TTC549 (cell line): ENCODE data around the gene MTCL1.
"Not testable (repeated sequence)": the region's sequence is repeated elsewhere in the genome, so short reads cannot be mapped to it uniquely, and the experiment has no call there.

Experiments
- FAIRE-seq: peaks from 2 replicates; lab custom pipeline; 2012; peaks lifted over from hg19 to GRCh38; lab: Jason Lieb, UNC

MTCL1 gene

GRCh38 chr18:8744038-8744437 is 38.7 kb downstream of the MTCL1 start:
- FAIRE-seq = no peak

GRCh38 chr18:8744656-8745055 is 39.3 kb downstream of the MTCL1 start:
- no peak for FAIRE-seq

DNA sequence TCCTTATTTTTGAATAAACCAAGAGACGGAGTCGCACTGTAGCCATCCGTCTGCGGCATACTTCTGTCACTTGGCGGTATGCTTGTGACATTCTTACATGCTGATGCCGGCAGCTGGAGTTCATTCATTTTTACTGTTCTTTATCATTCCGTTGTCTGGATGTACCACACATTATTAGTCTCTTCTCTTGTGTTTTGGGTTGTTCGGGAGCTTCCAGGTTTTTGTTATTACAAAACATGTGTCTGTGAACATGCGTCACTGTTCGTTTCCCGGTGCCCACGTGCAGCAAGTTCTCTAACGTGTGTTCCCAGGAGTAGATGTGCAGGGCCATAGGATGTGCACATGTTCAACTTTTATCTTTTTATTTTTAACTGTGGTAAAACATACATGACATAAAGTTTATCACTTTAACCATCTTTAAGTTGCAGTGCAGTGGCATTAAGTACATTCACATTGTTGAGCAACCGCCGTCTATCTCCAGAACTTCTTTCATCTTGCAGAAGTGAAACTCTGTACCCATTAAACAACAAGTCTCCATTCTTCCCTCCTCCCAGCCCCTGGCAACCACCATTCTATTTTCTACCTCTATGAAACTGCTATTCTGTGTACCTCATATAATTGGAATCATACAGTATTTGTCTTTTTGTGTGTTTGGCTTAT is 40.1 kb downstream of the MTCL1 start:
- no peak for FAIRE-seq

DNA sequence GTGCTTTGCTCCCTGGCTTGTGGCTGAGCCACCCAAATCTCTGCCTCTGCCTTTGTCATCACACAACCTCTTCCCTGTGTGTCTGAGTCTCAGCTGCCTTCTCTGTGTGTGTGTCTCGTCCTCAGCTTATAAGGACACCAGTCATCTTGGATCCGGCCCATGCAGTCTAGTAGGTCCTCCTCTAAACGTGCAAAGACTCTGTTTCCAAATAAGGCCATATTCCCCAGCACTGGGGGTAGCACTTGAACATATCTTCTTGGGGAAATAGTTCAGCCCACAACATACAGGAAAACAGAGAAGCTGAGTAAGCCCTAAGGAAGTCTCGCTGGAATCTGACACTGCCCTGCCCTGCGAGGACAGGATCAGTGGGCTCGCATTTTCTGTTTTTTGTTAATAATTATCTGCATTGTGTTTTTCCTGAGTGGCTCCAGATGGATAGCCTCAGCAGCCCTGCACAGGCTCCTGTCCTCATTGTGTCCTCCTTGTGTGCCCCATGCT is 42.1 kb downstream of the MTCL1 start:
- no peak for FAIRE-seq

GRCh38 chr18:8749492-8749891 is 44.1 kb downstream of the MTCL1 start:
- FAIRE-seq = no peak

DNA sequence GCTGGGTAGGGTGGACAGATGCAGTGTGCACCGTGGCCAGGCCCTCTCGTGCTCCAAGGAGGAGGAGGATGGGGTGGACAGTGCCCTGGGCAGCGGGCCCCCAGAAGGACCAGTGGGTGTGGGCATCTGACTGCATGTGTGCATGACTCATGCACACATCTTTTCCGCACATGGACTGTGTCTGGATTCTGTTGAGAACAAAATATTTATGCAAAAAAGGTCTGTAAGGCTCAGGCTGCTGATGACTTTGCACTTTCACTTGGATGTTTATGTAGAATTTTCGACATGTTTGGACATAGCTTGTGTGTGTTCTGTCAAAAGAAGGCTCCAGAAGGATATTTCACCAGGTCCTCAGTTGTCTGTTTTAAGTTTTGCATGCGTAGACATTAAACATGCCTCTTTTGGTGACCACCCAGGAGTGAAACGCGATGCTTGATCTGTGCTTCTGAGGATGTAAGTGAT is 45.6 kb downstream of the MTCL1 start:
- no peak for FAIRE-seq

DNA sequence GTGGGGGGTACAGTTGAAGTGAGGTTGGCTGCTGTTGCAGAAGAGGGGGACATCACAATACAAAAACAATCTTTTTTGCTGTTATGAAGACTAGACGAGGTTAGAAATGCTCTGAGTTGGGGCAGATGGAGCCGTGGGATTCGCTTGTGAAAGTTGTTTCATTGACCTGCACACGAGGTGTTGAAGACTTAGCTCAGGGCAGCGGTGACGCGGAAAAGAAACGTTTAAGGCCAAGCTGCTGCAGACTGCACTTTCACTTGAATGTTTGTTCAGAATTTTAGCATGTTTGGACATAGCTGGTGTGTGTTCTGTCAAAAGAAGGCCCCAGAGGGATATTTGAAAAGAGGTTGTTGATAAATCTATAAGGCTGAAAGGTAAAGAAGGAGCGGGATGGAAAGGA is 46.3 kb downstream of the MTCL1 start:
- FAIRE-seq = no peak

DNA sequence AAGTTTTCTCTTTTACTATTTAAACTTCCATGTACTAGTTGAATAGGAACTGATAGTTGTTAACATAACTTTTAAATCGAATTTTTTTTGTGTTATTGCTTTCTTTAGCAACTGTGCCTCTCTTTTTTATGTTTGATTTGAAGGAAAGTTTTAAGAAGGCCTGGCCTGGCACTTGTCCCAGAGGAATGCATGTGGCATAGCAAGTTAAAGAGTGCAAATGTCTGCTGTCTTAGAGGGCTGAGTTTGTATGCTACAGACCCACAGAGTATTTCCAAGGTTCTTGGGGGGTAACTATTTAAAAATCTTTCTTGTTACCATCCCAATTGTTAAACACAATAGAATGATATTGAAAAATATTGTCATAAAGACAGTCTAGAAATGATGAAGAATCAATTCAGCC is 47.0 kb downstream of the MTCL1 start:
- FAIRE-seq = no peak

- no peak for FAIRE-seq
Observed at GRCh38 chr18:8754995-8755960, 49.9 kb downstream of the MTCL1 start.

DNA sequence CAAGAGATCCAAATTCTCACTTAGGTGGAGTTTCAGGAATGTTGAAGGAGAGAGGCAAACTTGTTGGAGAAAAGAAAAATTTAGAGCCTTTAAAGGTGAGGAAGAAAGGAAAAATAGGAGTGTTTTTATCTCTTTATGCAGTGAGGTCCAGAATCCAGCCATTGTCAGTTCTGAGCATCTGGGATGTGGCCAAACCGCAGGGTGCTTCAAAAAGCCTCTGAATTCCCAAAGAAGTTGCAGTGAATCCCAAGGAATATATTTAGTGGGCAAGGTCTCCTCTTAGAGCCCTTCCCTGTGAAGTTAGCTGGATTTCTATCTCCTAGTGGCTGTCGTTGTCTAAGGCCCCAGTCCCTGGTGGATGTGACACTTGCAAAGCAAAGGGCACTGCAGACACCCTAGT is 51.2 kb downstream of the MTCL1 start:
- FAIRE-seq = no peak

GRCh38 chr18:8757396-8757997 is 52.1 kb downstream of the MTCL1 start:
- no peak for FAIRE-seq

DNA sequence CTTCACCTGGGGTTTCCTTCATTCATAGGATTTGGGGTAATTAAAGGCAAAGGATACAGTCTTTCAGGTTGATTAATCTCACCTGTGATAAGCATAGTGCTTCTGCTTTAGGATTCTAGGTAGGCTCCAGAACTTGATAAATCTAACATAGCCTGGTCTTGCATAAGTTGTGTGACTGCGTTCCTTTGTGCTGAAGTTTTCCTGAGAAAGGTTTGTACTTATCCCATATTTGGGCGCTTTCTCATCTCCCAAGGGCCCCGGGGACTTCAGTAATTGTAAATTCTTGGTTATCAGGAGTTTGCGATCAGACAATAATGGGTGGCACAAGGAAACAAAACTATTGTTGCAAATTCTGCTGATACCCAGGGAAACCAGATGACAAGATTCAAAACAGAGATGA is 53.1 kb downstream of the MTCL1 start:
- FAIRE-seq = no peak

DNA sequence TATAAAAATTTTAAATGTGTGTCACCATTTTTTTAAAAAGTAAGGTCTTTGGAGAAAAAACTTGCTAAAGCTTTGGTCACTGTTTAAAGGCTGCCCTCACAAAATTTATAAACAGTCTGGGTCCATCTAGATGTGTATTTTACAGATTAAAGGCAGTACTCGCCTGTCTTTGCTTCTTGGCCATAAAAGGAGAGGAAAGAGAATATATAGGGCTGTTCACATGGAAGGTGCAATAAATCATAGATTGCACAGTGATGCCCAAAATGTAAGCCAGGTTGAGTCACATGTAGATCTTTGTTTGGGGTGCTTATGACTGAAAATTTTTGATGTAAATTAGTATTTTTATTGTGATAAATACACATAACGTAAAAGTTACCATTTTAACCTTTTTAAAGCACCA is 55.6 kb downstream of the MTCL1 start:
- no peak for FAIRE-seq

- not testable (repeated sequence) for FAIRE-seq
Observed at GRCh38 chr18:8761535-8761934, 56.2 kb downstream of the MTCL1 start.

- no peak for FAIRE-seq
Observed at GRCh38 chr18:8762968-8763367, 57.6 kb downstream of the MTCL1 start.

- no peak for FAIRE-seq
Observed at GRCh38 chr18:8763611-8764010, 58.3 kb downstream of the MTCL1 start.

- FAIRE-seq = no peak
Observed at GRCh38 chr18:8765783-8766463, 60.6 kb downstream of the MTCL1 start.

DNA sequence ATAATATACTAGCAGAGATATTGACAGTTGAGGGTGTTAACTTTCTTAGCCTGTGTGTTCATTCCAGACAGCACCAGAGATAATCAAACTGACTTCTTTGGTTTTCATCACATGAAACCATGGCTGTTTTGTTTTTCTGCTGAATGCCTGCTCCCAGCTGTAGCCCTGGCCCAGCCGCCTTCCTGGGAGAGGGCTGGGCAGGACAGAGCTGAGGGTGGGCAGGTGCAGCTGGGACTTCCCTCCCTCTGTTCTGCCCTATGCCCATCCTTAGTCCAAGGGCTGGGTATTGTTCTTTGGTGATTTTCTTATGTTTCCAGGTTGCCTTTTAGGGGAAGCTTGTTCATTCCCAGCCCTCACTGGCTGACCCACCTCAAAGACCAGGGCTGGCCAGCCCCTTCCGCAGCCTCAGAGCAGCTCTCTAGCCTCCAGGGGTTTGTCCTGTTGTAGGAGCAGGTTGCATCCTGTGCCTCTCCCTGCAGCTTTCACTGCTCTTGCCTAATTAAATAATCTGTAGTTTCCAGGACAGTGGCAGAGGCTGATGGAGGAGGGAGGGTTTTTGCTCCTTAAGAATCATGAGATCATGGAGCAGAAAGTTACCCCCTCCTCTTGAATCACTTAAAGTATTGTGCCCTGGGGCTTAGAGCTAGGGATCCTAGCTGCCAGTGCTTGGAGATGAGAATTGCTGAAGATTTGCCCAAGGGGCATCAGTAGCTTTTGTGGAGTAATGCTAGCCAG is 61.4 kb downstream of the MTCL1 start:
- no peak for FAIRE-seq

GRCh38 chr18:8767340-8767739 is 62.0 kb downstream of the MTCL1 start:
- FAIRE-seq = no peak

- no peak for FAIRE-seq
Observed at GRCh38 chr18:8769509-8770095, 64.2 kb downstream of the MTCL1 start.

DNA sequence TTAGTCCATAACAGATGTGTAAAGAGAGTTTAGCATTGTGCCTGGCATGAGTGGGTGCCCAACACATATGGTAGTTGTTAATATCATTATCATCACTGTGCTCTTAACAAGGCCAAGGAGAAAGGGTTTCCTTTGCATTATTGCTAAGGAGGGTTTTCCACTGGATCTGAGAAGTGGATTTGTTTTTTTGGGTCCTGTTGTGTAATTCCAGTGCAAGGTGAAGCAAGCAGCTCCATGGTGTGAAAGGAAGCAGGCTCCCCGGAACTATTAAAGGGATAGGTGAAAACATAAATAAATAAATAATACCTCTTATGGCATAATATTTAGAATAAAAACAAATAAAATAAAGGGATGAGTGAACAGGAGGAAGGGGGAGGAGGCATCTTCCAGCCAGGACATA is 65.3 kb downstream of the MTCL1 start:
- no peak for FAIRE-seq
